ENCODE results near the gene KLHL3.
A peak's percentile ranks its signal among the peaks of the same experiment; 100 is the strongest.

Gene KLHL3

GRCh38 chr5:137712139-137712667 is 23.7 kb downstream of the KLHL3 start:
- Mint-ChIP-seq H3K36me3 (peaks cover 65% of the 10 kb centered on the region), H3K9me3 (peaks cover 18% of the 10 kb centered on the region), H3K4me1 (peaks cover 9% of the 10 kb centered on the region), H3K4me3 (no peak overlapping the region), H3K27me3 (no peaks in the 10 kb centered on the region), H3K27ac (no peak overlapping the region)
- DNase-seq: no peak
- CTCF ChIA-PET: interaction anchor here (1.8 kb wide), 1 partner anchor 30 kb away, joined by 4 read pairs; no protein-coding TSS in a partner anchor

GRCh38 chr5:137710086-137710485 is 25.8 kb downstream of the KLHL3 start:
- peaks cover 18% of the 10 kb centered on the region for H3K9me3 Mint-ChIP-seq
- no peak overlapping the region for H3K4me3 Mint-ChIP-seq
- no peaks in the 10 kb centered on the region for H3K27me3 Mint-ChIP-seq
- H3K4me1 Mint-ChIP-seq: peaks cover 9% of the 10 kb centered on the region
- H3K36me3 Mint-ChIP-seq: peaks cover 66% of the 10 kb centered on the region
- DNase-seq: no peak
- no peak overlapping the region for H3K27ac Mint-ChIP-seq
- CTCF ChIA-PET: interaction anchor here (1.9 kb wide), 1 partner anchor 50 kb away, joined by 5 read pairs; no protein-coding TSS in a partner anchor

- Mint-ChIP-seq H3K36me3 (peaks cover 60% of the 10 kb centered on the region), H3K9me3 (peaks cover 13% of the 10 kb centered on the region), H3K4me3 (no peak overlapping the region), H3K27me3 (no peaks in the 10 kb centered on the region), H3K4me1 (peaks cover 9% of the 10 kb centered on the region), H3K27ac (no peak overlapping the region)
- CTCF ChIA-PET: interaction anchor here (1.9 kb wide), 1 partner anchor 49 kb away, joined by 5 read pairs; no protein-coding TSS in a partner anchor
- DNase-seq: no peak
These were observed 26.9 kb downstream of the KLHL3 start for GRCh38 chr5:137708796-137709559.

- no peaks in the 10 kb centered on the region for H3K27me3 Mint-ChIP-seq
- H3K9me3 Mint-ChIP-seq: peaks cover 8% of the 10 kb centered on the region
- H3K36me3 Mint-ChIP-seq: peaks cover 57% of the 10 kb centered on the region
- no peak overlapping the region for H3K27ac Mint-ChIP-seq
- DNase-seq: no peak
- H3K4me1 Mint-ChIP-seq: peaks cover 9% of the 10 kb centered on the region
- CTCF ChIA-PET: interaction anchor here (1.1 to 1.9 kb wide), 2 partner anchors 35 to 48 kb away, joined by 5 read pairs; no protein-coding TSS in a partner anchor
- no peak overlapping the region for H3K4me3 Mint-ChIP-seq
These were observed 27.8 kb downstream of the KLHL3 start for GRCh38 chr5:137708062-137708461.

GRCh38 chr5:137706841-137707240 is 29.0 kb downstream of the KLHL3 start:
- no peak for DNase-seq
- H3K27me3 Mint-ChIP-seq: no peaks in the 10 kb centered on the region
- CTCF ChIA-PET: no interaction called here
- no peaks in the 10 kb centered on the region for H3K9me3 Mint-ChIP-seq
- H3K4me3 Mint-ChIP-seq: no peak overlapping the region
- H3K4me1 Mint-ChIP-seq: peaks cover 9% of the 10 kb centered on the region
- H3K27ac Mint-ChIP-seq: no peak overlapping the region
- peaks cover 58% of the 10 kb centered on the region for H3K36me3 Mint-ChIP-seq

GRCh38 chr5:137705106-137705505 is 30.8 kb downstream of the KLHL3 start:
- no peak for DNase-seq
- Mint-ChIP-seq H3K4me1 (peaks cover 9% of the 10 kb centered on the region), H3K36me3 (peaks cover 59% of the 10 kb centered on the region), H3K27me3 (no peaks in the 10 kb centered on the region), H3K9me3 (no peaks in the 10 kb centered on the region), H3K27ac (no peak overlapping the region), H3K4me3 (no peak overlapping the region)
- CTCF ChIA-PET: no interaction called here

- no peak for DNase-seq
- Mint-ChIP-seq H3K4me1 (peaks cover 6% of the 10 kb centered on the region), H3K36me3 (peaks cover 58% of the 10 kb centered on the region), H3K27ac (no peak overlapping the region), H3K9me3 (no peaks in the 10 kb centered on the region), H3K4me3 (no peak overlapping the region), H3K27me3 (no peaks in the 10 kb centered on the region)
- CTCF ChIA-PET: no interaction called here
These were observed 32.3 kb downstream of the KLHL3 start for GRCh38 chr5:137703565-137703964.

GRCh38 chr5:137700282-137700680 is 35.6 kb downstream of the KLHL3 start:
- Mint-ChIP-seq H3K27ac (no peak overlapping the region), H3K4me3 (no peak overlapping the region), H3K36me3 (peaks cover 61% of the 10 kb centered on the region), H3K27me3 (no peaks in the 10 kb centered on the region), H3K4me1 (peaks cover 35% of the 10 kb centered on the region), H3K9me3 (no peaks in the 10 kb centered on the region)
- CTCF ChIA-PET: no interaction called here
- no peak for DNase-seq

- DNase-seq: no peak
- Mint-ChIP-seq H3K9me3 (no peaks in the 10 kb centered on the region), H3K36me3 (peaks cover 64% of the 10 kb centered on the region), H3K27me3 (no peaks in the 10 kb centered on the region), H3K27ac (no peak overlapping the region), H3K4me3 (no peak overlapping the region), H3K4me1 (peaks cover 42% of the 10 kb centered on the region)
- CTCF ChIA-PET: interaction anchor here (1.9 to 5.5 kb wide), 2 partner anchors 14 to 41 kb away, joined by 4 to 39 read pairs; no protein-coding TSS in a partner anchor
These were observed 36.3 kb downstream of the KLHL3 start for GRCh38 chr5:137699336-137700281.

GRCh38 chr5:137696481-137696880 is 39.4 kb downstream of the KLHL3 start:
- peaks cover 63% of the 10 kb centered on the region for H3K36me3 Mint-ChIP-seq
- no peaks in the 10 kb centered on the region for H3K9me3 Mint-ChIP-seq
- H3K4me3 Mint-ChIP-seq: no peak overlapping the region
- peak overlapping the region; percentile 94 for H3K27ac Mint-ChIP-seq
- peaks cover 57% of the 10 kb centered on the region for H3K4me1 Mint-ChIP-seq
- CTCF ChIA-PET: interaction anchor here (0.9 to 5.5 kb wide), 7 partner anchors 20 to 45 kb away, joined by 3 to 39 read pairs (median 7); partner anchors contain the start of gene KLHL3
- DNase-seq: peak; percentile 35
- no peaks in the 10 kb centered on the region for H3K27me3 Mint-ChIP-seq

- H3K27ac Mint-ChIP-seq: peak overlapping the region; percentile 94
- DNase-seq: peak; percentile 62
- peaks cover 57% of the 10 kb centered on the region for H3K4me1 Mint-ChIP-seq
- CTCF ChIA-PET: interaction anchor here (0.6 to 5.5 kb wide), 13 partner anchors 12 to 282 kb away, joined by 3 to 39 read pairs (median 6); partner anchors contain the start of genes HNRNPA0 and KLHL3
- H3K36me3 Mint-ChIP-seq: peaks cover 64% of the 10 kb centered on the region
- peak overlapping the region; percentile 16 for H3K4me3 Mint-ChIP-seq
- H3K9me3 Mint-ChIP-seq: no peaks in the 10 kb centered on the region
- H3K27me3 Mint-ChIP-seq: no peaks in the 10 kb centered on the region
These were observed 40.0 kb downstream of the KLHL3 start for GRCh38 chr5:137695651-137696428.

- CTCF ChIA-PET: interaction anchor here (1.7 to 5.5 kb wide), 5 partner anchors 10 to 48 kb away, joined by 5 to 39 read pairs (median 11); partner anchors contain the start of gene KLHL3
- Mint-ChIP-seq H3K27ac (peak overlapping the region; percentile 94), H3K9me3 (peaks cover 3% of the 10 kb centered on the region), H3K27me3 (no peaks in the 10 kb centered on the region), H3K4me3 (no peak overlapping the region), H3K36me3 (peaks cover 68% of the 10 kb centered on the region), H3K4me1 (peaks cover 57% of the 10 kb centered on the region)
- no peak for DNase-seq
These were observed 41.8 kb downstream of the KLHL3 start for GRCh38 chr5:137693951-137694721.
